ENCODE data around the gene COL5A3. TPM values are rescaled to one million over a fixed set of nuclear protein-coding genes. Genes with fewer than 3 reads are reported as not detected.

COL5A3 gene
- total RNA-seq, 2 donors from 2014 or later: 2.0 to 12.7 TPM

GRCh38 chr19:9943744-9944143 is 66.6 kb downstream of the COL5A3 start:
- no peak overlapping the region for H3K27ac ChIP-seq
- H3K36me3 ChIP-seq: no peaks in the 10 kb centered on the region
- 98% methylated on average over 6 of the region's 6 CpGs for WGBS
- DNase-seq (ENCODE audit: low spot score): no peak
- H3K4me1 ChIP-seq (replicated peaks): peaks cover 4% of the 10 kb centered on the region
- no peak for TF ChIP-seq POLR2A (IDR thresholded peaks at IDR 0.05)
- H3K9me3 ChIP-seq: no peaks in the 10 kb centered on the region
- H3K4me3 ChIP-seq: no peak overlapping the region
- H3K27me3 ChIP-seq (replicated peaks; ENCODE audit: insufficient read depth): no peaks in the 10 kb centered on the region
- intact Hi-C loops (cut with DNase I): no loop called here

DNA sequence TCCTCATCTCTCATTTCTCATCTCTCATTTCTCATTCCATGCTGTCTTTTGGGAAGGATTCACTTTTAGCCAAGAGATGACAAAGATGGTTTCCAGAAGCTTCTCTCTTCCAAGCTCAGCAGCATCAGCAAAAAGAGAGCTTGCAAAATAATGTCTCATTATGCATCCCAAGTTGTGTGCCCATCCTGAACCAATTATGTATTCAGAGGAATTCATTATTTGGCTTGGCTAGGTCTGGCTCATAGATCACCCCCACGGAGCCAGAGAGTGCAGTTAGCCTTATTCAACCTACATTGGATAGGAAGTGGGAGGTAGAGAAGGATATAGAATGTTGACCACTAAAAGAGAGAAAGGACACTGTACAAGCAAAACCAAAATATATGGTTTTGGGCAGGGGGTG is 68.6 kb downstream of the COL5A3 start:
- 81% methylated on average over 1 of the region's 1 CpG for WGBS
- H3K36me3 ChIP-seq: no peaks in the 10 kb centered on the region
- no peak for DNase-seq (ENCODE audit: low spot score)
- H3K4me3 ChIP-seq: no peak overlapping the region
- peaks cover 4% of the 10 kb centered on the region for H3K4me1 ChIP-seq (replicated peaks)
- H3K27me3 ChIP-seq (replicated peaks; ENCODE audit: insufficient read depth): no peaks in the 10 kb centered on the region
- intact Hi-C loops (cut with DNase I): no loop called here
- no peaks in the 10 kb centered on the region for H3K9me3 ChIP-seq
- H3K27ac ChIP-seq: no peak overlapping the region
- TF ChIP-seq, protein P1, sequence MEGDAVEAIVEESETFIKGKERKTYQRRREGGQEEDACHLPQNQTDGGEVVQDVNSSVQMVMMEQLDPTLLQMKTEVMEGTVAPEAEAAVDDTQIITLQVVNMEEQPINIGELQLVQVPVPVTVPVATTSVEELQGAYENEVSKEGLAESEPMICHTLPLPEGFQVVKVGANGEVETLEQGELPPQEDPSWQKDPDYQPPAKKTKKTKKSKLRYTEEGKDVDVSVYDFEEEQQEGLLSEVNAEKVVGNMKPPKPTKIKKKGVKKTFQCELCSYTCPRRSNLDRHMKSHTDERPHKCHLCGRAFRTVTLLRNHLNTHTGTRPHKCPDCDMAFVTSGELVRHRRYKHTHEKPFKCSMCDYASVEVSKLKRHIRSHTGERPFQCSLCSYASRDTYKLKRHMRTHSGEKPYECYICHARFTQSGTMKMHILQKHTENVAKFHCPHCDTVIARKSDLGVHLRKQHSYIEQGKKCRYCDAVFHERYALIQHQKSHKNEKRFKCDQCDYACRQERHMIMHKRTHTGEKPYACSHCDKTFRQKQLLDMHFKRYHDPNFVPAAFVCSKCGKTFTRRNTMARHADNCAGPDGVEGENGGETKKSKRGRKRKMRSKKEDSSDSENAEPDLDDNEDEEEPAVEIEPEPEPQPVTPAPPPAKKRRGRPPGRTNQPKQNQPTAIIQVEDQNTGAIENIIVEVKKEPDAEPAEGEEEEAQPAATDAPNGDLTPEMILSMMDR (IDR thresholded peaks at IDR 0.05): no peak
- TF ChIP-seq POLR2A (IDR thresholded peaks at IDR 0.05): no peak
- no peak for TF ChIP-seq POLR2AphosphoS5 (IDR thresholded peaks at IDR 0.05)

DNA sequence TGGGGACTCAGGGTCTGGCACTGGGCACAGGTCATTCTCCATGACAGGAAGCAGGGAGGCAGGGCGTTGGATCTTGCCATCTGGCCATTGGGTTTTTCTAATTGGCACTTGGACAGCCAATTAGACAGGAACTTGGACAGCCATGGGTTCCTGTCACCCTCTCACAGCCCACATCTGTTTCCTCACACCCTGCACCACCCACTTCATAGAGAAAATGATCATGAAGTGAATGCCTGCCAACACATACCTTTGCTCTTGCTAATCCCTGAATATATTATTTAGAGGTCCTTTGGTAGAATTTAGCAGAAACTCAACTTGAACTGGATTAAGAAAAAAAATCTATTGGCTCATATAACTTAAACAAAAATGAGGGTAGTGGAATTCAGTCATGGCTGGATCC is 69.1 kb downstream of the COL5A3 start:
- no peak overlapping the region for H3K27ac ChIP-seq

DNA sequence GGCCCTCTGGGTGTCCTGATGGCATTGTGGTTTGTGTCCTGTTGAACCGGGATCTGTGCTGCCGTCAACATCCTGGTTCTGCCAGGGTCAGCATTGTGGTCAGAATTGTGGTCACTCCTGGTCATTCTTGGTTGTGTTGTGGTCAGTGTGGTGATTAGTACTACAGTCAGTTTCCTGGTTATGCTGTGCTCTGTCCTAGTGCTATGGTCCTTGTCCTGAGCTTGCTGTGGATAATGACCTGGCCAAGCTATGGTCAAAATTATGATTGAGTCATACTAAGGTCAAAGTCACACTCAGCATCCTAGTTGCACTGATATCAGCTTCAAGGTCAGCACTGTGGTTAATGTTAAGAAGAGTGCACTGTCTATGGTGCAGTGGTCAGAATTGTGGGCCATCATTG is 69.5 kb downstream of the COL5A3 start:
- DNase-seq (ENCODE audit: low spot score): no peak
- no peak overlapping the region for H3K4me3 ChIP-seq
- intact Hi-C loops (cut with DNase I): no loop called here
- H3K36me3 ChIP-seq: no peaks in the 10 kb centered on the region
- H3K27me3 ChIP-seq (replicated peaks; ENCODE audit: insufficient read depth): no peaks in the 10 kb centered on the region
- peaks cover 4% of the 10 kb centered on the region for H3K4me1 ChIP-seq (replicated peaks)
- no peak overlapping the region for H3K27ac ChIP-seq
- TF ChIP-seq, protein P1 (IDR thresholded peaks at IDR 0.05): no peak
- TF ChIP-seq POLR2AphosphoS5 (IDR thresholded peaks at IDR 0.05) (no peak), POLR2A (IDR thresholded peaks at IDR 0.05) (no peak)
- WGBS: 94% methylated on average over 2 of the region's 2 CpGs
- no peaks in the 10 kb centered on the region for H3K9me3 ChIP-seq

More for the DNA sequence above, 69.1 kb downstream of the COL5A3 start:
- Histone ChIP-seq H3K4me1 (replicated peaks) (peaks cover 4% of the 10 kb centered on the region), H3K9me3 (no peaks in the 10 kb centered on the region), H3K4me3 (no peak overlapping the region), H3K27me3 (replicated peaks; ENCODE audit: insufficient read depth) (no peaks in the 10 kb centered on the region), H3K36me3 (no peaks in the 10 kb centered on the region)
- TF ChIP-seq POLR2AphosphoS5 (IDR thresholded peaks at IDR 0.05) (no peak), POLR2A (IDR thresholded peaks at IDR 0.05) (no peak)
- TF ChIP-seq, protein P1 (IDR thresholded peaks at IDR 0.05): no peak
- DNase-seq (ENCODE audit: low spot score): no peak
- intact Hi-C loops (cut with DNase I): no loop called here
- WGBS: 47% methylated on average over 1 of the region's 1 CpG

DNA sequence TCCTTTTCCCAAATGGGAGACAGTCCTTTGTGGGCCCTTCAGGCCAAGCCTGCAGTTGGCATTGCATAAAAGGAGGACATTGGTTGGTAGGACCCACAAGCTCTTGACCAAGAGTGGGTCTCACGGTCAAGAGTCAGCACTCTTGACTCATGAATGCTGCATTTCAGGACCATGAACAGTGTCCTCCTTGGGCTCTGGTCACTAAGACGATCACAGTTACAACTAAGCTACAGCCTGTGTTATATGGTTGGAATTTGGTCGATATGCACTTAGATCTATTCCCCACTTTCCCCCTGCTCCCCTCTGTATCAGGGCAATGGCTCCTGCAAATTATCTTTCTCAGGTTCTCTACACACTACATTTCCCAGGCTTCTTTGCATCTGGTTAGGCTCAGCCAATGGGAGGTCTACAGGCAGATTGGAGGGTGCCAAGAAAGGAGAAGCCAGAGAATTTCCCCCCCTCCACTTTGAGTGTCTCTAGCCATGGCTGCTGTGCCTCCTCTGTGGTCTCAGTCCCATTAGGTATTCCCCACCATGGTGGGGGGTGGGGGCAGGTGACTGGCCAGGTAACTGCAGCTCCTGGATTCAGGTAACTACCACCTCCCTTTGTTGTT is 70.9 kb downstream of the COL5A3 start:
- Histone ChIP-seq H3K36me3 (no peaks in the 10 kb centered on the region), H3K27me3 (replicated peaks; ENCODE audit: insufficient read depth) (no peaks in the 10 kb centered on the region), H3K4me3 (no peak overlapping the region), H3K4me1 (replicated peaks) (no peaks in the 10 kb centered on the region), H3K27ac (no peak overlapping the region), H3K9me3 (no peaks in the 10 kb centered on the region)
- DNase-seq (ENCODE audit: low spot score): no peak
- TF ChIP-seq POLR2AphosphoS5 (IDR thresholded peaks at IDR 0.05) (no peak), POLR2A (IDR thresholded peaks at IDR 0.05) (no peak)
- TF ChIP-seq, protein P1 (IDR thresholded peaks at IDR 0.05): no peak
- intact Hi-C loops (cut with DNase I): loop anchor here (10.0 kb wide), 1 partner anchor 315 kb away; the partner anchor contains the start of gene MRPL4
- 50% methylated on average over 3 of the region's 3 CpGs for WGBS

Data from prostate gland (tissue), 2 donors.